K562 (cell line): ENCODE data around the gene KRT28. TPM values are rescaled to one million over a fixed set of nuclear protein-coding genes. Genes with fewer than 3 reads are reported as not detected.
A peak's percentile ranks its signal among the peaks of the same experiment; 100 is the strongest.

Experiments
- ATAC-seq: fragments of 200-7000 bp; cut with Tn5 transposase; 3 replicates; pipeline ENCODE4 v1.9.1; 2020; ENCODE audit warnings: moderate library complexity
- BruUV-seq: library from RNA; stranded (reverse); fragments of 400-500 nt; replicated peaks from 2 replicates; lab custom pipeline; 2021; lab: Mats Ljungman, UMichigan
- CTCF ChIA-PET: fragments of 300-600 bp; formaldehyde crosslinking; extraction: SDS; loops from one replicate; lab custom pipeline; 2021; ENCODE audit warnings: low intra/inter-chr PET ratio; lab: Yijun Ruan, JAX
- POLR2A ChIA-PET: fragments of 300-600, 350-650 bp; sonication (Branson Sonifier 250); formaldehyde crosslinking; extraction: SDS; loops from one replicate; lab custom pipeline; 2021; ENCODE audit warnings: antibody characterized with exemption, inconsistent platforms; lab: Yijun Ruan, JAX
- DNase-seq, 4 experiments: peaks; one replicate each; pipeline versions ENCODE4 v3.0.0 to v3.0.0-alpha.2; 2011 to 2018; ENCODE audit warnings: low spot score in 3 of 4, mixed read lengths in 3 of 4; ENCODE audit errors: extremely low read depth in 1 of 4
- FAIRE-seq: peaks from 2 replicates; lab custom pipeline; 2011; peaks lifted over from hg19 to GRCh38; lab: Jason Lieb, UNC
- H2AFZ ChIP-seq: 2 replicates; pipeline ENCODE4 v1.6.0; 2011; ENCODE audit warnings: low read depth, low read length, control low read depth, inconsistent platforms
- H3K27ac ChIP-seq: fragments of 200-600 bp; 3 replicates; pipeline ENCODE4 v1.8.0; 2011; ENCODE audit warnings: low read depth, mild to moderate bottlenecking, control low read depth, inconsistent platforms, low read length, moderate library complexity, mixed read lengths; ENCODE audit errors: extremely low read depth
- H3K27me3 ChIP-seq, 2 experiments: fragments of 300-600 bp in 1 of 2; 2 replicates in 1 of 2; 3 replicates in 1 of 2; pipeline versions ENCODE4 v1.6.0 to v1.8.0; 2011; ENCODE audit warnings: inconsistent platforms in 2 of 2, low read length in 2 of 2, mild to moderate bottlenecking in 1 of 2, mixed read lengths in 1 of 2, moderate library complexity in 1 of 2; ENCODE audit not compliant: control insufficient read depth in 2 of 2, insufficient read depth in 2 of 2
- H3K36me3 ChIP-seq: fragments of 300-600 bp; 3 replicates; pipeline ENCODE4 v1.8.0; 2011; ENCODE audit warnings: mild to moderate bottlenecking, low read length, inconsistent platforms; ENCODE audit not compliant: control insufficient read depth, insufficient read depth
- H3K4me1 ChIP-seq, 2 experiments: fragments of 200-600 bp in 1 of 2; replicated peaks in 1 of 2; 2 replicates in 1 of 2; 3 replicates in 1 of 2; pipeline versions ENCODE4 v1.5.1 to v1.8.0; 2011; ENCODE audit warnings: inconsistent platforms in 2 of 2, low read length in 2 of 2, mild to moderate bottlenecking in 1 of 2, mixed read lengths in 1 of 2, moderate library complexity in 1 of 2; ENCODE audit not compliant: control insufficient read depth in 2 of 2, insufficient read depth in 2 of 2
- H3K4me2 ChIP-seq: 2 replicates; pipeline ENCODE4 v1.6.1; 2011; ENCODE audit warnings: low read length, control low read depth, inconsistent platforms, mixed read lengths; ENCODE audit not compliant: insufficient read depth
- H3K4me3 ChIP-seq: fragments of 200-600 bp; sonication (generic), shearing (Covaris generic); 2 replicates; pipeline ENCODE4 v1.5.1; 2016; ENCODE audit warnings: control low read depth, inconsistent platforms
- H3K79me2 ChIP-seq: fragments of 200-600 bp; 3 replicates; pipeline ENCODE4 v1.8.0; 2011; ENCODE audit warnings: low read length, inconsistent platforms; ENCODE audit not compliant: control insufficient read depth, insufficient read depth
- H3K9ac ChIP-seq, 2 experiments: 2 replicates each; pipeline versions ENCODE4 v1.6.0 to v1.6.1; 2011; ENCODE audit warnings: low read depth in 2 of 2, low read length in 2 of 2, control low read depth in 1 of 2, inconsistent platforms in 1 of 2, mild to moderate bottlenecking in 1 of 2, mixed read lengths in 1 of 2; ENCODE audit not compliant: insufficient read depth in 1 of 2
- H3K9me1 ChIP-seq: one replicate; pipeline ENCODE4 v1.6.0; 2011; ENCODE audit warnings: inconsistent platforms, mild to moderate bottlenecking, low read length, moderate library complexity; ENCODE audit not compliant: control insufficient read depth, insufficient read depth
- H3K9me3 ChIP-seq: replicated peaks from 2 replicates; pipeline ENCODE4 v1.5.1; 2011; ENCODE audit warnings: low read depth, low read length, inconsistent platforms; ENCODE audit not compliant: control insufficient read depth, insufficient read depth
- H4K20me1 ChIP-seq: replicated peaks from 2 replicates; pipeline ENCODE4 v1.6.1; 2011; ENCODE audit warnings: low read length, inconsistent platforms, mixed read lengths; ENCODE audit not compliant: control insufficient read depth, insufficient read depth
- GTF3C2 ChIP-seq: IDR thresholded peaks from 3 replicates; pipeline ENCODE4 v1.6.1; 2011; ENCODE audit warnings: borderline replicate concordance, mild to moderate bottlenecking, moderate library complexity; ENCODE audit not compliant: insufficient read length; ENCODE audit errors: extremely low read depth
- MAFG ChIP-seq: fragments of 450-650 bp; conservative IDR thresholded peaks from 2 replicates; pipeline ENCODE4 v1.6.1; 2016; ENCODE audit warnings: missing genetic modification characterization, missing compliant biosample characterization
- NCOR1 ChIP-seq: fragments of 450-650 bp; IDR thresholded peaks from 2 replicates; pipeline ENCODE4 v1.6.1; 2016; ENCODE audit warnings: mild to moderate bottlenecking, moderate library complexity
- WGBS: fragments of 100-300 bp; shearing (Covaris generic); methylation state at CpG from one replicate; pipeline ENCODE4 v1.1.6; 2016; ENCODE audit warnings: low coverage, mixed read lengths; ENCODE audit not compliant: insufficient coverage; ENCODE audit errors: missing lambda C conversion rate; 5-methylcytosine and 5-hydroxymethylcytosine counted together
- in situ Hi-C: fragments of 300-500 bp; cut with MboI; formaldehyde crosslinking; loops from 4 replicates; pipeline ENCODE4 v1.15.0; 2018; ENCODE audit warnings: inconsistent platforms, mixed read lengths
- intact Hi-C: fragments of 100-400 bp; cut with micrococcal nuclease; formaldehyde crosslinking; loops from 2 replicates; pipeline ENCODE4 v1.14.2; 2022
- polyA plus RNA-seq, 8 experiments: library from polyadenylated mRNA; depleted of rRNA in 4 of 8; stranded (reverse) in 5 of 8; unstranded in 3 of 8; fragments of >200 nt; fragmentation: Nextera tagmentation in 2 of 8; fragmentation: Illumina TruSeq in 1 of 8; extraction: Ambion mirVana in 2 of 8; extraction: Trizol in 1 of 8; gene quantifications; 2 replicates each; pipeline versions ENCODE4 v1.2.1 to v1.2.3, GENCODE V29; 2011 to 2014; ENCODE audit warnings: inconsistent platforms in 1 of 8, missing spikeins in 1 of 8
- total RNA-seq, 7 experiments: library from RNA; depleted of rRNA in 6 of 7; stranded (reverse); fragments of >200 nt in 6 of 7; fragmentation: Illumina TruSeq in 2 of 7; extraction: Trizol in 2 of 7; gene quantifications; 2 replicates each; pipeline versions ENCODE4 v1.2.1 to v1.2.3, GENCODE V29; 2011 to 2021; ENCODE audit warnings: low replicate concordance in 1 of 7

The KRT28 gene
- total and polyA plus RNA-seq, 9 of the 15 experiments (the other 6 are each of a cell fraction or from before 2014, with no cell fraction given): not detected

GRCh38 chr17:40772101-40772500 lies 27.7 kb downstream of the KRT28 start, which contains the start of gene KRT26 (continued):
- TF ChIP-seq GTF3C2: no peak

DNA sequence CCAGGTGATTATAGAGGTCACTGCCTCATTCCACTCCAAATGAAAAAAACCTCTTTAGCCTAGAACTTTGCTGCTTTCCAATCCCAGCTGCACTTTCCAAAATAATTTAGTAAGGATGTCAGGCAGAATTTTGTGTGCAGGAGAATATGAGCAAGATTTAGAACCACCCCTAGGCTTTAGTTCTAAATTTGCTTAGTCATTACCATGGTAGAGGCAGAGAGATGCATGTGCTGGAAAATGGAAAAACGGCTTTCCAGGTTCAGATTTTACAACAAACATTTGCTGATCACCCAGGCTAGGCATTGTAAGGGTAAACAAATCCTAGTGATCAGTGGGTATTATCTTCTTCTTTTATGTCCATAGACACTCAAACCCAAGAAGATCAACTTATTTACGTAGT lies 34.1 kb downstream of the KRT28 start:
- in situ Hi-C loops: no loop called here
- intact Hi-C loops: no loop called here
- no peak overlapping the region for H3K4me3 ChIP-seq
- WGBS: 2% methylated on average over 2 of the region's 2 CpGs
- no peaks in the 10 kb centered on the region; a peak in 1 of 5 replicates for H3K27me3 ChIP-seq
- H4K20me1 ChIP-seq: no peaks in the 10 kb centered on the region
- no peaks in the 10 kb centered on the region for H3K9me1 ChIP-seq
- H2AFZ ChIP-seq: no peak overlapping the region
- H3K27ac ChIP-seq: no peak overlapping the region
- no peaks in the 10 kb centered on the region for H3K4me1 ChIP-seq
- BruUV-seq: no TSS peak
- ChIA-PET CTCF (no interaction called here), POLR2A (no interaction called here)
- DNase-seq (no peak), FAIRE-seq (peak; percentile 35), ATAC-seq (no peak)
- H3K36me3 ChIP-seq: no peaks in the 10 kb centered on the region
- H3K79me2 ChIP-seq: no peaks in the 10 kb centered on the region
- no peak overlapping the region for H3K9ac ChIP-seq
- no peak for TF ChIP-seq NCOR1
- TF ChIP-seq MAFG (tag): peak; percentile 31
- no peak overlapping the region for H3K4me2 ChIP-seq
- no peaks in the 10 kb centered on the region; the same call in 1 of the 2 replicates for H3K9me3 ChIP-seq
